SK-N-SH (cell line): ENCODE measurements around the gene CLCN1. TPM values are rescaled to one million over a fixed set of nuclear protein-coding genes. Genes with fewer than 3 reads are reported as not detected.

Experiments
- CTCF ChIA-PET: fragments of 300-600, 350-600 bp; formaldehyde crosslinking; extraction: SDS; loops from one replicate; lab custom pipeline; 2021; lab: Yijun Ruan, JAX
- POLR2A ChIA-PET: fragments of 350-600 bp; sonication (Branson Sonifier 250); formaldehyde crosslinking; extraction: SDS; loops from one replicate; lab custom pipeline; 2020; ENCODE audit warnings: antibody characterized with exemption, inconsistent platforms; lab: Yijun Ruan, JAX
- DNase-seq: peaks from one replicate; pipeline ENCODE4 v3.0.0; 2012
- H2AFZ ChIP-seq: fragments of 200-600 bp; sonication (generic); 2 replicates; pipeline ENCODE4 v1.8.1; 2016; ENCODE audit warnings: antibody characterized with exemption, mild to moderate bottlenecking, low read depth
- H3F3A ChIP-seq: fragments of 200-600 bp; sonication (generic); replicated peaks from 2 replicates; pipeline ENCODE3; 2016; ENCODE audit warnings: antibody characterized with exemption, mild to moderate bottlenecking; ENCODE audit not compliant: insufficient read depth
- H3K27ac ChIP-seq, 2 experiments: fragments of 200-500 bp in 1 of 2; fragments of 200-600 bp in 1 of 2; sonication (Bioruptor generic) in 1 of 2; sonication (generic), shearing (Covaris generic) in 1 of 2; 2 replicates each; pipeline versions ENCODE4 v1.5.1 to v1.6.1; 2014 to 2016; ENCODE audit warnings: low read depth in 2 of 2, inconsistent platforms in 1 of 2, low read length in 1 of 2, mild to moderate bottlenecking in 1 of 2, mixed read lengths in 1 of 2
- H3K27me3 ChIP-seq: fragments of 200-600 bp; sonication (generic), shearing (Covaris generic); 2 replicates; pipeline ENCODE4 v1.6.1; 2016; ENCODE audit warnings: mixed run types; ENCODE audit not compliant: insufficient read depth
- H3K36me3 ChIP-seq, 2 experiments: fragments of 200-500 bp in 1 of 2; fragments of 200-600 bp in 1 of 2; sonication (Bioruptor generic) in 1 of 2; sonication (generic) in 1 of 2; replicated peaks in 1 of 2; 2 replicates each; pipeline versions ENCODE3 to v1.5.1; 2014 to 2016; ENCODE audit warnings: low read length in 1 of 2, mild to moderate bottlenecking in 1 of 2; ENCODE audit not compliant: insufficient read depth in 2 of 2, control insufficient read depth in 1 of 2
- H3K4me1 ChIP-seq, 2 experiments: fragments of 200-500 bp in 1 of 2; fragments of 200-600 bp in 1 of 2; sonication (Bioruptor generic) in 1 of 2; sonication (generic), shearing (Covaris generic) in 1 of 2; 2 replicates each; pipeline versions ENCODE4 v1.5.1 to v1.6.1; 2014 to 2016; ENCODE audit warnings: low read depth in 1 of 2, low read length in 1 of 2, mixed run types in 1 of 2; ENCODE audit not compliant: insufficient read depth in 2 of 2, control insufficient read depth in 1 of 2
- H3K4me2 ChIP-seq: fragments of 200-600 bp; sonication (generic), shearing (Covaris generic); 2 replicates; pipeline ENCODE4 v1.6.1; 2017; ENCODE audit warnings: mixed run types
- H3K4me3 ChIP-seq, 2 experiments: fragments of 200-500 bp in 1 of 2; fragments of 200-600 bp in 1 of 2; sonication (Bioruptor generic) in 1 of 2; sonication (generic), shearing (Covaris generic) in 1 of 2; 2 replicates each; pipeline versions ENCODE4 v1.5.1 to v1.8.1; 2014 to 2016; ENCODE audit warnings: low read depth in 2 of 2, inconsistent platforms in 1 of 2, low read length in 1 of 2, mild to moderate bottlenecking in 1 of 2, mixed read lengths in 1 of 2, moderate library complexity in 1 of 2
- H3K79me2 ChIP-seq: fragments of 200-600 bp; sonication (generic); 2 replicates; pipeline ENCODE4 v1.8.1; 2017; ENCODE audit warnings: mild to moderate bottlenecking; ENCODE audit not compliant: insufficient read depth
- H3K9ac ChIP-seq: fragments of 200-600 bp; sonication (generic); 2 replicates; pipeline ENCODE4 v1.6.1; 2017; ENCODE audit warnings: mixed run types
- H3K9me2 ChIP-seq: fragments of 200-600 bp; sonication (generic); 2 replicates; pipeline ENCODE4 v1.6.1; 2017; ENCODE audit warnings: mixed run types
- H3K9me3 ChIP-seq: fragments of 200-600 bp; sonication (generic); 2 replicates; pipeline ENCODE4 v1.6.1; 2017; ENCODE audit warnings: mixed run types, mild to moderate bottlenecking, moderate library complexity
- H4K20me1 ChIP-seq: fragments of 200-600 bp; sonication (generic); 2 replicates; pipeline ENCODE4 v1.6.1; 2017; ENCODE audit warnings: mild to moderate bottlenecking, mixed run types; ENCODE audit not compliant: insufficient read depth
- CHD2 ChIP-seq: fragments of 150-350 bp; IDR thresholded peaks from 2 replicates; pipeline ENCODE4 v1.6.1; 2018; ENCODE audit warnings: low read length; ENCODE audit not compliant: partially characterized antibody
- ELF1 ChIP-seq: IDR thresholded peaks from 2 replicates; pipeline ENCODE4 v1.4.0; 2012
- EP300 ChIP-seq, 2 experiments: IDR thresholded peaks; 2 replicates each; pipeline versions ENCODE4 v1.4.0 to v1.6.1; 2012; ENCODE audit warnings: borderline replicate concordance in 1 of 2, low read depth in 1 of 2, low read length in 1 of 2
- FOSL2 ChIP-seq: IDR thresholded peaks from 2 replicates; pipeline ENCODE4 v1.4.0; 2012; ENCODE audit warnings: low read depth, mild to moderate bottlenecking, moderate library complexity, borderline replicate concordance
- FOXM1 ChIP-seq: IDR thresholded peaks from 2 replicates; pipeline ENCODE4 v1.4.0; 2012; ENCODE audit warnings: low read depth, mild to moderate bottlenecking
- NRF1 ChIP-seq: IDR thresholded peaks from 2 replicates; pipeline ENCODE4 v1.6.1; 2012; ENCODE audit warnings: low read depth, mild to moderate bottlenecking, low read length
- RCOR1 ChIP-seq: fragments of 150-350 bp; IDR thresholded peaks from 2 replicates; pipeline ENCODE4 v1.6.1; 2017; ENCODE audit warnings: antibody characterized with exemption, low read length
- RFX5 ChIP-seq: IDR thresholded peaks from 2 replicates; pipeline ENCODE4 v1.6.1; 2012; ENCODE audit warnings: mild to moderate bottlenecking, improper control_type of control experiment, low read length
- RXRA ChIP-seq: IDR thresholded peaks from 2 replicates; pipeline ENCODE4 v1.4.0; 2012; ENCODE audit warnings: low read depth, mild to moderate bottlenecking, borderline replicate concordance
- SIN3A ChIP-seq: IDR thresholded peaks from 2 replicates; pipeline ENCODE4 v1.6.1; 2012; ENCODE audit warnings: low read depth, mild to moderate bottlenecking, low read length, moderate library complexity, borderline replicate concordance
- TEAD4 ChIP-seq: IDR thresholded peaks from 2 replicates; pipeline ENCODE4 v1.4.0; 2012; ENCODE audit warnings: mild to moderate bottlenecking, borderline replicate concordance; ENCODE audit not compliant: insufficient read depth
- YY1 ChIP-seq: IDR thresholded peaks from 2 replicates; pipeline ENCODE4 v1.4.0; 2012; ENCODE audit warnings: low read depth, mild to moderate bottlenecking
- WGBS: methylation state at CpG from one replicate; pipeline ENCODE4 v1.1.6; 2017; ENCODE audit warnings: low lambda C conversion rate; 5-methylcytosine and 5-hydroxymethylcytosine counted together
- polyA plus RNA-seq, 3 experiments: library from polyadenylated mRNA; depleted of rRNA; stranded (reverse); fragments of >200 nt; gene quantifications; 2 replicates each; pipeline ENCODE4 v1.2.3, GENCODE V29; 2012
- TF ChIP-seq, protein P1 (sequence below): IDR thresholded peaks from 2 replicates; pipeline ENCODE4 v1.4.0; 2012; ENCODE audit warnings: low read depth
- TF ChIP-seq, protein P2 (sequence below): fragments of 150-350 bp; IDR thresholded peaks from 2 replicates; pipeline ENCODE4 v1.6.1; 2016; ENCODE audit warnings: mild to moderate bottlenecking, low read depth, low read length

The CLCN1 gene
- polyA plus RNA-seq, 1 of the 3 experiments (the other 2 are of a cell fraction) = 0.12 TPM

DNA sequence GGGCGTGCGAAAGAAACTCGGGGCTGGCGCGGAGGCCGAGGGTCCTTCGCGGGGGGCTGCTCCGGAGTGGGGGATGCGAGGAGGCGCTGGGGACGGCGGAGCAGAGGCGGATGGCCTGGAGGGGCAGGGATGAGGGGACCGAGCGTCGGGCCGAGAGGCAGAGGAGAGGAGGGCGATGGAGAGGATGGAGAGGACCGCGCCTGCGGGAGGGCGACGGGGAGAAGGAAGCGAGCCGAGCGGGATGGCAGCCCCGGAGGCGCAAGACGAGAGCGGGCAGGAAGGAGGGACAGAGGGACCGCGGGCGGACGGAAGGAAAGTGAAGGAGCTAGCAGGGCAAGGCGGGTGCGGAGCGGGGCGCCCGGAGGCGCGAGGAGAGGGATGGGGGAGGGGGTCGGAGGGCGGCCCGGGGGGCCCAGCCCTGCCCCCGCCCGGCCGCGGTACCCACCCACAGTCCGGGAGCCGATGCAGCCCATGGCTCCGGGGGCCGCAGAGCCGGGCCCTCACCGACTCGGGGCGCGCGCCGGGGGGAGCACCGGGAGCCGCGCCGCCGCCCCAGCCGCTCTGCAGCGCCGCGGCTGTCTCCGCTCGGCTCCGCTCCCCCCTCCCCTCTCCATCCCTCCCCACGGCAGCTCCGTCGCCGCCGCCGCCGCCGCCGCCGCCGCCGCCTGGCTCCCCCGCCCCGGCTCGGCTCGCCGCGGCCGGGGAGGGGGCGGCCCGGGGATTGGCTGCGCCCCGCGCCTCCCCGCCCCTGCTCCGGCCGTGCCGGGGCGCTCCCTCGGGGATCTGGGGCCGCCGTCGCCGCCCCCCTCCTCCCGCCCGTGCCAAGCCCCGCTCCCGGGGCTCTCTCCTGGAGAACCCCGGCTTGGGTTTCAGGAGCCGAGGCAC, 46.5 kb downstream of the CLCN1 start, which contains the start of gene FAM131B:
FAM131B (minus strand) TSS at position 583 of the 885 bp plus-strand sequence; CDS start at position 473, 110 bp downstream.
- H3K27me3 ChIP-seq = no peaks in the 10 kb centered on the region
- ChIA-PET CTCF (interaction anchor here (3.4 kb wide), 1 partner anchor 18 kb away, joined by 13 read pairs; no protein-coding TSS in a partner anchor), POLR2A (no interaction called here)
- H3K4me2 ChIP-seq = peak within 1 kb of the TSS; percentile 94
- H2AFZ ChIP-seq = peak within 1 kb of the TSS; percentile 86
- peak; percentile 91 for DNase-seq
- H3K4me1 ChIP-seq = peaks cover 0 to 8% of the 10 kb centered on the region in 2 experiments; a peak in 1 of 4 replicates
- H3K9me3 ChIP-seq = no peaks in the 10 kb centered on the region
- WGBS = 2% methylated on average over 42 of the region's 112 CpGs
- H3K4me3 ChIP-seq = peak within 1 kb of the TSS; percentile 73 to 82
- H4K20me1 ChIP-seq = no peaks in the 10 kb centered on the region
- TF ChIP-seq SIN3A (no peak), CHD2 (no peak), RXRA (no peak), FOXM1 (no peak), ELF1 (no peak), NRF1 (no peak), TEAD4 (no peak), YY1 (no peak), FOSL2 (no peak), EP300 (IDR thresholded peaks at IDR 0.05; ENCODE audit: borderline replicate concordance in 1 of 2, low read depth in 1 of 2, low read length in 1 of 2) (no peak), RCOR1 (no peak), RFX5 (no peak)
- TF ChIP-seq, protein P1, sequence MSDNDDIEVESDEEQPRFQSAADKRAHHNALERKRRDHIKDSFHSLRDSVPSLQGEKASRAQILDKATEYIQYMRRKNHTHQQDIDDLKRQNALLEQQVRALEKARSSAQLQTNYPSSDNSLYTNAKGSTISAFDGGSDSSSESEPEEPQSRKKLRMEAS = no peak; the same call in 1 of the 2 replicates
- TF ChIP-seq, protein P2, sequence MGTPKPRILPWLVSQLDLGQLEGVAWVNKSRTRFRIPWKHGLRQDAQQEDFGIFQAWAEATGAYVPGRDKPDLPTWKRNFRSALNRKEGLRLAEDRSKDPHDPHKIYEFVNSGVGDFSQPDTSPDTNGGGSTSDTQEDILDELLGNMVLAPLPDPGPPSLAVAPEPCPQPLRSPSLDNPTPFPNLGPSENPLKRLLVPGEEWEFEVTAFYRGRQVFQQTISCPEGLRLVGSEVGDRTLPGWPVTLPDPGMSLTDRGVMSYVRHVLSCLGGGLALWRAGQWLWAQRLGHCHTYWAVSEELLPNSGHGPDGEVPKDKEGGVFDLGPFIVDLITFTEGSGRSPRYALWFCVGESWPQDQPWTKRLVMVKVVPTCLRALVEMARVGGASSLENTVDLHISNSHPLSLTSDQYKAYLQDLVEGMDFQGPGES = no peak
- H3K9me2 ChIP-seq = no peaks in the 10 kb centered on the region
- peaks cover 9% of the 10 kb centered on the region for H3F3A ChIP-seq
- H3K36me3 ChIP-seq = peaks cover 0 to 12% of the 10 kb centered on the region in 2 experiments
- peak within 1 kb of the TSS; percentile 57 for H3K9ac ChIP-seq
- no peaks in the 10 kb centered on the region for H3K79me2 ChIP-seq
- H3K27ac ChIP-seq = no peak within 1 kb of the TSS
